ENCODE data around the gene ATG7. TPM values are rescaled to one million over a fixed set of nuclear protein-coding genes. Genes with fewer than 3 reads are reported as not detected.

The ATG7 gene
- total and polyA plus RNA-seq, 10 of the 15 experiments (the other 5 are each of a cell fraction or from before 2014, with no cell fraction given), result 13.5 to 49.5 (median 26.4) TPM

GRCh38 chr3:11565932-11566331 lies 293.7 kb downstream of the ATG7 start:
- TF ChIP-seq ZBTB33 (IDR thresholded peaks at IDR 0.05) (no peak), IKZF1 (conservative IDR thresholded peaks at IDR 0.05) (no peak), RELA (IDR thresholded peaks at IDR 0.05; ENCODE audit: borderline replicate concordance, partially characterized antibody) (no peak), MYB (IDR thresholded peaks at IDR 0.05; ENCODE audit: borderline replicate concordance, low read depth, low read length) (no peak), JUND (IDR thresholded peaks at IDR 0.05; ENCODE audit: low read depth, low read length) (no peak), FOXM1 (IDR thresholded peaks at IDR 0.05; ENCODE audit: low read depth, low read length) (no peak), ZBTB40 (IDR thresholded peaks at IDR 0.05; ENCODE audit: borderline replicate concordance) (no peak), RBBP5 (conservative IDR thresholded peaks at IDR 0.05) (no peak)
- intact Hi-C loops (cut with micrococcal nuclease; ENCODE audit: unreplicated experiment), result no loop called here
- FAIRE-seq (no peak), ATAC-seq (no peak), DNase-seq (ENCODE audit: low read depth, low spot score) (no peak)
- ChIA-PET CTCF (no interaction called here), POLR2A (no interaction called here), RAD21 (ENCODE audit: unreplicated experiment) (no interaction called here), SMC1A (ENCODE audit: uncharacterized antibody, unreplicated experiment) (interaction anchor here (0.6 to 1.1 kb wide), 2 partner anchors 86 to 772 kb away, joined by 3 read pairs; no protein-coding TSS in a partner anchor)
- in situ Hi-C loops (cut with MboI), result no loop called here
- H3K9me3 ChIP-seq (replicated peaks; ENCODE audit: control insufficient read depth, insufficient read depth, low read length), result no peaks in the 10 kb centered on the region
- no peak overlapping the region for H3K4me3 ChIP-seq
- H4K20me1 ChIP-seq (ENCODE audit: control insufficient read depth, insufficient read depth), result no peaks in the 10 kb centered on the region; the same call in 1 of the 2 replicates
- no peaks in the 10 kb centered on the region for H3K4me1 ChIP-seq (ENCODE audit: control insufficient read depth, insufficient read depth, low read length)
- no peak overlapping the region for H2AFZ ChIP-seq (ENCODE audit: control insufficient read depth, low read depth, low read length)
- H3K4me2 ChIP-seq (ENCODE audit: control insufficient read depth, insufficient read depth), result no peak overlapping the region
- H3K27me3 ChIP-seq (replicated peaks in 1 of 2; ENCODE audit: control insufficient read depth in 2 of 2, insufficient read depth in 2 of 2, low read length in 1 of 2), result no peaks in the 10 kb centered on the region
- H3K79me2 ChIP-seq (ENCODE audit: control insufficient read depth, insufficient read depth, low read length), result peaks cover 1% of the 10 kb centered on the region
- H3K36me3 ChIP-seq (ENCODE audit: control insufficient read depth in 2 of 2, insufficient read depth in 2 of 2, low read length in 1 of 2), result peaks cover 14 to 22% of the 10 kb centered on the region in 2 experiments; a peak in 3 of 4 replicates
- no peak overlapping the region for H3K9ac ChIP-seq (ENCODE audit: control insufficient read depth, insufficient read depth, low read length)
- 97% methylated on average over 9 of the region's 9 CpGs for WGBS (ENCODE audit: insufficient coverage, insufficient replicate concordance, low lambda C conversion rate, missing lambda C conversion rate)
- no peak overlapping the region for H3K27ac ChIP-seq (ENCODE audit: control insufficient read depth, insufficient read depth)
- BruUV-seq (replicated peaks), result no TSS peak
